GM19035 (cell line): ENCODE measurements around the gene ADRA2C.

Experiments
- ATAC-seq: cut with Tn5 transposase; IDR thresholded peaks from one replicate; pipeline ENCODE4 v1.9.1; 2021; ENCODE audit not compliant: unreplicated experiment

ADRA2C gene

DNA sequence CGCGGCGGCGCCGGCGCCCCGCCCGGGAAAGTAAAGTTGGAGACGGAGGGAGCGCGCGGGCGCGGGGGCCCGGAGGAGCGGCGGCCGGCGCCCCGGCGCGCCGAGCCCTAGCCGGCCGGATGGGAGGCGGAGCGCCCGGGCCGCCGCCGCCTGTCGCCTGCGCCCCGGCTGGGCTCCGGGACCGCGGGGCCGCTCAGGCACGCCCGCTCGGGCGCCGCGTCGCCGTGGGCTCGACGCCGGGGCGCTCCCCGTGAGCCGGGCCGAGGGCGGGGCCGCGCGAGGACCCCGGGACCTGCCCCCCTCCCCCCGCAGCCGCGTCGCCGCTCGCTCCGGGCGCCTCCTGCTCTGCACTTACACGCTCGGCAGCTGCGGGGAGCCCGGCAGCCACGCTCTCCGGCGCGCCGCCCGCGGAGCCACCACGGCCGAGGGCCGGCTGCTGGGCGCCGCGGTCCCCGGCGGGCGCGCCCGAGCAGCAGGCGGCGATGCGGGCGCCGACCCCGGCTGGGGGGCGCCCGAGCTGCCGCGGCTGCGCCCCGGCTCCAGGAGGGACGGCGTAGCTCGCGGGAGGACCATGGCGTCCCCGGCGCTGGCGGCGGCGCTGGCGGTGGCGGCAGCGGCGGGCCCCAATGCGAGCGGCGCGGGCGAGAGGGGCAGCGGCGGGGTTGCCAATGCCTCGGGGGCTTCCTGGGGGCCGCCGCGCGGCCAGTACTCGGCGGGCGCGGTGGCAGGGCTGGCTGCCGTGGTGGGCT is at the start of gene ADRA2C:
ADRA2C (plus strand) TSS at position 350 of the 749 bp plus-strand sequence; CDS start at position 572, 222 bp downstream.
- no peak for ATAC-seq

DNA sequence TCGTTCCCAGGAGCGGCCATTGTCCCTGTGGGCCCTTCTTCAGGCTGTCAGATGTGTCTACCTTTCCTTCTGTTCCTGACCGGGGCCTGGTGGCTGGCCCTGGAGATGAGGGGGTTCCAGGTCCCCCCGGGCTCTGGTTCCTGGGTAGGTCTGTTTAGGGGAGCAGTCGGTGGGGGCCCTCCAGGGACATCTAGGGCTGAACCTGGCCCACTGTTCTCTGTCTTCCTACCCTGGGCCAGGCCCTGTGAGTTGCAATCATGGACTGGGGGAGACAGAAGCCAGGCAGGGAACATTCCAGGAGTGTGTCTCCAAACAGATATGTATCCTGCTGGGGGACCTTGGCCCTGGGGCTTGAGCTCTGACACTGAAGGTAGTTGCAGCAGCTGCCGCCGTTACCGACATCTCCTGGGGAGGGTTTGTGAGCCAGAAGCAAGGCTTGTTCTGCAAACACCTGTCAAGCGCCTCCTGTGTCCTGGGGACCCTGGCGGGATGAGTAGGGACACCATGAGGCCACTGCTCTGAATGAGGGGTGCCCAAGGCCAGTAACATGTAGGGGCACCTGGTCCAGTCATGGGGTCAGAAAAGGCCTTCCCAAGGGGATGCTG is 49.5 kb upstream of the ADRA2C start:
- ATAC-seq: no peak

DNA sequence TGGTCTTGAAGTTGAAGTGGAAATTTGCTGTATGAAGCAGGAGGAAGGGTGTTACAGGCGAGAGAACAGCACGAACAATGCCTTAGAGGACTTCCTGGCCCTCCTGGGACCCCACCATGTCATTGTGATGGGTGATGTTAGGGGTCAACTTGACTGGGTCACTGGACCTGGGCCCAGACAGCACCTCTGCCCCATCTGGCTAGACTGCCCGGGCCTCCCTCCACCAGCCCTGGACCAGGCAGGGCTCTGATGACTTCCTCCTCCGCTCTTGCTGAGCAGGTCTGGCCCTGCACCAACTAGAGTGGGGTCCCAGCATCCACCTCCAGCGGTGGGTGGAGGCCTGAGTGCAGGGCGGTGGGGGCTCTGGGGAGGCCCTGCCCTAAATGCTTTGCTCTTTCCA is 48.9 kb upstream of the ADRA2C start:
- ATAC-seq: no peak

DNA sequence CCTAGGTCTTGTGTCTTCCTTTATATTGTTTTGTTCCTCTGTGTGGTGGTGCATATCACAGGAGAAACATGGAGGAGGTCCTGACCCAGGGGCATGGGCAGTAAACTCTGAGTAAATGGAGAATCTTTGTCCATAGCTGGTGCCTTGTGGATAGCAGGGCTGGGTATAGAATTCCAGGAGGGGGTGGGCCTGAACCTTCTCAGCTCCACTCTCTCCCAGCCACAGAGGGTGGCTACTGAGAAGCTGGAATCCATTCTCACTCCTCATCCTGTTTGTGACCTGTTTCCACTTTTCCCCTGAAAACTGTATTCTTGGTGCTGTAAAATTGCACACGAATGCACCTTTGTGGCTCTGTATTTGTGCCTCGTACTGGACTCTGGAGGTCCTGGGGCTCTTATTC is 47.7 kb upstream of the ADRA2C start:
- ATAC-seq: no peak

DNA sequence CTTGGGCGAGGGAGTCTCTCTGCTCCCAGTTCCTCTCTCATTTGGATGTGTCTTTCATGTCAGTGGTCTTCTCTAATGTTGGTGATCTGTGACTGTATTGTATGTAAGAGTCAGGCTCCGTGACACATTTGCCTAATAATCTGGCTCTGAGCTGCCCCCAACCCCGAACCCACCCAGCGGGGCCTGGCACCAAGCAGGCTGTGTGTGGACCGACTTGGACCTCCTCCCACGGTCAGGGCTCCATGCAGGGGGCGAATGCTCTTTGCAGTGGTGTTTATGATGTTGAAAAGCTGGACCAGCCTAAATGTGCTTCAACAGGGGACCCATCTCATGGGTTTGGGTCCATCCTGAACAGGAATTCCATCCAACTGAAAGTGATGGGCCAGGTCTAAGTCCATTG is 47.0 kb upstream of the ADRA2C start:
- ATAC-seq: no peak

DNA sequence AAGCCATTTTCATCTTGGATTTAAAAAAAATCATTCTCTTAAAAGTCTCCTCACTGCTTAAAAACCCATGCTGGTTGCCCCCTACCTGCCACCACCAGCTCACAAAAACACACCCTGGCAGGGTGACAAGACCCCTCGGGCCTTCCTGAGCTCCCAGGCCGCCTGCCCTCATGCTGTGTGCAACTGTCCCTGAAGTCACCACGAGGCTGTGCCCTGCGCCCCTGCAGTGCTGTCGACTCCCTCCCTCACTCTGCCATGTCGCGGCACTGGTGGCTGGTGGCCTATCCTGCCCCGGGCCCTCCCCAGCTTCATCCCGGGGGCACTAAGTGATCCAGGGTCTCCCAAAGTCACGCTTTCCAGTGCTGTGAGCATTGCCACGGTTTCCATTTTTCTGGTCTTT is 46.3 kb upstream of the ADRA2C start:
- ATAC-seq: no peak

DNA sequence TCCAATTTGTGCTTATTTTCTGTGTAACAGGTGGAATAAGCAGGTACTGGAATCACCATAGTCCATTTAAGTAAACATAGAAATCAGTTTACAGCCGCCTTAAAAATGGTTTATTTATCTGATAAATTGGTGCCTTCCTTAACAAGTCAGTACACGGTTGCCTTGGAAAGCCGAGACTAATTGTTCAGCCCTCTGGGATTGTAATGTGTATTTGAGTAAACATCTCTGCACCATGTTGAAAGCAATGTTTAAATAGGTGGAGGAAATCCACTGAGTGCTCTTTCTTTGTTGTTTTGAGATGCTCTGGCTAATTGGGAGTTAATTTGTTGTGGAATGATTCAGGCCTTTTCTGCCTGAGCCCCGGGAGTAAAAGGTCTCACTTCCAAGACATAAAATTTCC is 45.7 kb upstream of the ADRA2C start:
- ATAC-seq: no peak

DNA sequence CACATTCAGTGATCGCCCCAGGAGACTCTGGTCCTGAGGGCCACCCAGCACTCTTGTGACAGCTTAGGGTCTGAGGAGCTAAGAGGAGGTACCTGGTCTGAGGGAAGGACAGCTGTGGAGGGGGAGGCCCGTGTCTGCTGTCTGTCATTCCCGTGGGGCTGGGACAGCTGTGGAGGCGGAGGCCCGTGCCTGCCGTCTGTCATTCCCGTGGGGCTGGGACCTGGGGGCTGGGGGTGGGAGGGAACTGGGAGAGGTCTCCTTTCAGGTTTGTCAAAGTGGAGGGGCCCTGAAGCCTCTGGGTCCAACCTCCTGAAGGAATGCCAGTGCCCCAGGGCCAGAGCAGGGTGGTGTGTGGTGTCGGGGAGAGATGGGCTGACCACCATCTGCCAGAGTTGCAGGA is 45.0 kb upstream of the ADRA2C start:
- no peak for ATAC-seq

DNA sequence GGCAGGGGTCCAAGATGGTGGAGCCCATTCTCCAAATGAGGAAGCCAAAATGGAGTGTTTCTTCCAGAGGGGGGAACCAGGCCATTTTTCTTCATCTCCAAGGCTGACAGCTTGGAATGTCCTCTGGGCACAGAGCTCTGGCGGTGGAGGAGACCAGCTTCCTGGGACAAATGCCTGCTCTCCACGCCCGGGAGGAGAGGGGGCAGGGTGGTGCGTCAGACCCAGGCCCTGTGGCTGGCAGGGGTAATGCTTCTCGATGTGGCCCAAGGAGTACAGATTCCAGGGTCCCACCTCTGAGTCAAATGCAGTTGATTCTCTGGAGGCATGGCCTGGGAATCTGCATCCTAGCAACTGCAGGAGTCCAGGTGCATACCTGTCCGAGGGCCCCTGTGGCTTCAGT is 44.6 kb upstream of the ADRA2C start:
- no peak for ATAC-seq

DNA sequence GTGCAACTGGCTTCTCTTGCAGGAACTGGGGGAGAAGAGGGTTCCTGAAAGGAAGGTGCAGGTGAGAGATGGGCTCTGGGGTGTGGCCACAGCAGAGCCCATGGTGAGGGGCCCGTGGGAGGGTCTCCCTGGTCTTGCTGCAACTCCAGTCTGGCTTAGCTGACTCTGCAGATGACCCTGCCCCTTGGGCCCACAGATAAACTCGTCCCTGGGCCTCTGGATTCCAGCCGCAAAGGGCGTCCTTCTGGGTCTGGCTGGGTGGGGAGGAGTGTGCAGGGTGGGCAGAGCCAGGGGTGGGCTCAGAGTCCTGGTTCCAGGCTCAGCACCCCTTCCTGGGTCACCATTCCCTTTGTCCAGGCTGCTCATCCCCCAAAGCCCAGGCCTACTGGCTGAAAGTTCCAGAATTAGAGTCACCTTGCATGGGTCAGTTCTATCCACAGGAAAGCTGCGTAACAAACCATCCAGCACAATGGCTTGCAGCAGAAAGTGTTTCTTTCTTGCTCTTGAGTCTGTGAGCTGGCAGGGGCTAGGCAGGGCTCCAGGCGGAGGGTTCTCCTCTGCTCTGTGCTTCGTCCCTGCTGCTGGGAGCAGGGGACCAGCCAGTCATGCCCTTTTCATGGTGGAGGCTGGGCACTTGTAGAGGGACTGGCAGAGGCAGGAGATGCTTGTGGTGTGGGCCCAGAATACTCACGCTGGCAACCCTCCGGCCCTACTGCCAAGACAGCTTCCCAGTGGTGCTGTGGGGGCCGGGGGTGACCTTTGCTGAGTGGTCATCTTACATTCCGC is 43.5 kb upstream of the ADRA2C start:
- no peak for ATAC-seq

DNA sequence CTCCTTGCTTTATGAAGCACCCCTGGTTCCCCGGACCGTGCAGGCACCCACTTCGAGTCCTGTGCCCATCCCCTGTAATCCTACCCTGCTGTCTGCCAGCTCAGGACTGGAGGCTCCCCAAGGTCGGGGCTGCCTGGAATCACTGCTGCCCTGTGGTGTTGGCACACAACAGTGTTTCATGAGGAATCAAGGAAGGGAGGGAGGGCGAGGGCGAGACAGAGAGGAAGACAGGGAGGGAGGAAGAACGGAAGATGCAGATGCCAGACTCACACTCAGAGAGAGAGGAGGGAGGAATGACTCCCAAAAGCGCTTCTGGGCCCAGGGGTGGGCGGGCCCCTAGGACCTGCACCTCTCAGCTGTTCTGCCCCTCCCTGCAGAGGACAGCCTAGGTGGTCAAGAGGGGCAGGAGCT is 42.9 kb upstream of the ADRA2C start:
- ATAC-seq: no peak

DNA sequence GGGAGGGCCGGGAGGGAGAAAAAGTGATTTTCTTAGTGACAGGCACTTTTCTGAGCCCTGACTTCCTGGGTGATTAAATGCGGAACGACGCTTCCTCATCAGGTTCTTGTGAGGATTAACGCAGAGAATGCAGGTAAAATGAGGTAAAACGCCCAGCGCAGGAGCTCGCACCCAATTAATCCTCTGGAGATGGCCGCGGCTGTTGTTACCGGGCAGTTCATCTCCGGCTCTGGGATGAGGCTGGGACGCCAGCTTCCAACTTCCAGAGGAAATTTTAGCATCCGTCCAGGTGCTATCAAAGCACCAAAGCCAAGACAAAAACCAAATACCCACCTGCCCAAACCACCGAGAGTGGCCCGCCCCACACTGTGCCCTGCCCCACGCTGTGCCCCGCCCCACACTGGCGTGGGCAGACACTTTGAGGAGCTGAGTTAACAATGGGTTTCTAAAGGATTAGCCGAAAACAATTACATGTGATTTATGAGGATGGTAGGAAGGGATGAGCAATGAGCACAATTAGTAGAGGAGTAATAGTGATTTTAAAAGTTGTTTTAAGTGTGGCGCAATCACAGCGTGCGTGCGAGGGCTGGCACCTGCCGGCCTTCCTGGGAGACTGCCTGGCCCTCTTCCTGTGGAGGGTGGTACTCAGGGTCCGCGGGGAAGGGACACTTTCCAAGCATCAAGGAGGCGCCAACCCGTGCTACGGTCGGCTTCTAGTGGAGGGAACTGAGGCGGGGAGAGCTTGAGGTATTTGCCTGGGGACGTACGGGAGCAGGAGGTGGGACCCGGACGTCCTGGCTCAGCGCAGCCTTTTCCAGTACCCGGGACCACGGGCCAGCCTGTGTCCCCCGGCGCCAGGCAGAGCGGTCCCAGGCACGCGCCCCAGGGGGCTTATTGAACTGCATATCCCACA is 41.6 kb upstream of the ADRA2C start:
- ATAC-seq: no peak

DNA sequence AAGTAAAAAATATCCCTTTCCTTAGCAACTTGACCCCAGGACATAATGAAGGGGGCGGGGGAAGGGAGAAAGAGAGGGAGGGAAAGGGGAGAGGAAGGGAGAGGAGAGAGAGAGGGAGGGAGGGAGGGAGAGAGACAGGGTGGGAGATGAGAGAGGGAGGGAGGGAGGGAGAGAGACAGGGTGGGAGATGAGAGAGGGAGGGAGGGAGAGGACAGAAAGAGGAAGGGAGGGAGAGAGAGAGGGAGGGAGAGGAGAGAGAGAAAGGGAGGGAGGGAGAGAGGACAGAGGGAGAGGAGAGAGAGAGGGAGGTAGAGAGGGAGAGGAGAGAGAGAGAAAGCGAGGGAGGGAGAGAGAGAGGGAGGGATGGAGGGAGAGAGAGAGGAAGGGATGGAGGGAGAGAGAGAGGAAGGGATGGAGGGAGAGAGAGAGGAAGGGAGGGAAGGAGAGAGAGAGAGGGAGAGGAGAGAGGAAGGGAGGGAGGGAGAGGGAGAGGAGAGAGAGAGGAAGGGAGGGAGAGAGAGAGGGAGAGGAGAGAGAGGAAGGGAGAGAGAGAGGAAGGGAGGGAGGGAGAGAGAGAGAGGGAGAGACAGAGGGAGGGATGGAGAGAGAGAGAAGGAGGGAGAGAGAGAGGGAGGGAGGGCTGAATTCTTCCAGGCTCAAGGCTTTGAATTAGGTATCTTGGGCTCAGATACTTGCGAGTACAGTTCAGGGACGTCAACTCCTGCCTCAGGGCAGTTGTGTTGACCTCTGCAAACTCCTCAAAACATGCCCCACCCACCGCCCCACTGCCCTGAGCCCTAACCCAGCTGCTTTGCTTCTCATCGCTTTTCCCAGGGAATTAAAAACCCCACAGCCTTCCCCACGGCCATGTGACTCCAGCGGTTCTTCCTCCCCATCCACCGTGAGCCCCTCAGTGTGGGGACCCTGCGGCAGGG is 40.0 kb upstream of the ADRA2C start:
- no peak for ATAC-seq

DNA sequence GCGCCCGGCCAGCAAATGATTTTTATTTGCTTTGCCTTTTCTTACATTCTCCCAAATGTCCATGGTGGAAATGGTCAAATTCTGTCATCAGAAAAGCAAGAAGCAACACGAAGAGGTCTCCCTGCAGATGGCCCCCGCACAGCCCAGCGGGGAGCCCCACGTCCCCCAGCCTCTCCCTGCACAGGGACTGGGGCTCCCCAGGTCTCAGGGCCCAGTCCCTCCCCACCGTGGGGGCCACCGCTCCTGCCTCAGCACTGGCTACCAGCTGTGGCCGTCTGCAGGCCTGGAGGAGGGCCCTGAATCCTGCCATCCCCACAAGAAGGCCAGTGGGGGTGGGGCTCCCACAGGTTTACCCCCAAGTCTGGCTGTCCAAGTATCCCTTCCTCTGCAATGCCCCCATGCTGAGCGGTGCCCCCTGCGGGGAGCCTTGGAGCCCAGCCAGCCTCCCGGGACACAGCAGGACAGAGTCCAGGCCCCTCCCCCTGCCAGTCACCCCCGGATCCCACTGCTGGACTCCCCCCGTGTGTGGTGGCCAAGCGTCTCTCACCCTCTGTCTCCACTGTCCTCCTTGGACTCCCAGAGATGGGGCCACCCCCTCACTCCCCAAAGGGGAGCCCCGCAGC is 38.2 kb upstream of the ADRA2C start:
- no peak for ATAC-seq

DNA sequence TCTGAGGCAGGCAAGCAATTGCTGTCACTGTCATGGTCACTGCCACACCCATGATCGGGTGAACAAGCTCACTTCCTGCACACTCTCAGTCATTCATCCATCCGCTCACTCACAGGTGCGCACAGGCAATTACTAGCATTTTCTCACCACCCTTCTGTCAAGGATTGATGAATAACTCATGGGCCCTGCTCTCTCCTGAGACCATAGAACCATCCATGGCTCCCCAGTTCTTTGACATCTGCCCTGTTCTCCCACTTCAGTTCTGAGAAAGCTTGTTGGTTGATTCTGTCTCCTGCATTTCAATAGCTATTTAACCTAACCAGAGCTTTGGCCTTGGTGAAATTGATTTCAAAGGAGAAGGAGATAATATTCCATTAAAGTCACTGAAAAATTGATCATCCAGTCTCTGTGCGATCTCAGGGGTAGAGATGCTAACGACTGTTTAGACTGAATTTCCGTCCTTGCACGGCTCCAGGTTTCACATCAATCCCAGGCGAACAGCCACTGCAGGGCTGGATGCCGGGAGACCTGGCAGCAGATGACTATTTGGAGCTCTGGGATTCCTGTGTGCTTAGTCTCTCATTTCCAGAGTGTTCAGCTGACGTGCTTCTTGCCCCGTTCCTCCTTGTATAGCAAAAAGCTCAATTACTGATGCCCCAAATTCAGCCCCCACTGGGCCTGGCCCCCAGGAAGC is 36.9 kb upstream of the ADRA2C start:
- ATAC-seq: no peak

DNA sequence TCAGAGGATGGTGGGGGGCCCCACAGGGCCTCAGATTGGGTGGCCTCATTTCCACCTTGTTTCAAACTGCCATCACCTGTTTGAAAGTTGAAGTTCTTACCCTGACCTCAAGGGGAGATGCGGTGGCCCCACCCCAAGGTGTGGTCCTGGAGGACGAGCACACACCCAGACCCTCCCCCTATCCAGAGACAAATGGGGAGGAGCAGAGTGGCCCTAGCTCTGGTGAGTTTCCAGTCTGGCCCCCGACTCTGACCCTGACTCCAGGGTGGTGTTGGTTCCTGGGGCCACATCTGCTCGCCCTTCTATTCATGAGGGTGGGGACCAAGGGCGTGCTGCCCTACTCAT is 36.3 kb upstream of the ADRA2C start:
- ATAC-seq: no peak

DNA sequence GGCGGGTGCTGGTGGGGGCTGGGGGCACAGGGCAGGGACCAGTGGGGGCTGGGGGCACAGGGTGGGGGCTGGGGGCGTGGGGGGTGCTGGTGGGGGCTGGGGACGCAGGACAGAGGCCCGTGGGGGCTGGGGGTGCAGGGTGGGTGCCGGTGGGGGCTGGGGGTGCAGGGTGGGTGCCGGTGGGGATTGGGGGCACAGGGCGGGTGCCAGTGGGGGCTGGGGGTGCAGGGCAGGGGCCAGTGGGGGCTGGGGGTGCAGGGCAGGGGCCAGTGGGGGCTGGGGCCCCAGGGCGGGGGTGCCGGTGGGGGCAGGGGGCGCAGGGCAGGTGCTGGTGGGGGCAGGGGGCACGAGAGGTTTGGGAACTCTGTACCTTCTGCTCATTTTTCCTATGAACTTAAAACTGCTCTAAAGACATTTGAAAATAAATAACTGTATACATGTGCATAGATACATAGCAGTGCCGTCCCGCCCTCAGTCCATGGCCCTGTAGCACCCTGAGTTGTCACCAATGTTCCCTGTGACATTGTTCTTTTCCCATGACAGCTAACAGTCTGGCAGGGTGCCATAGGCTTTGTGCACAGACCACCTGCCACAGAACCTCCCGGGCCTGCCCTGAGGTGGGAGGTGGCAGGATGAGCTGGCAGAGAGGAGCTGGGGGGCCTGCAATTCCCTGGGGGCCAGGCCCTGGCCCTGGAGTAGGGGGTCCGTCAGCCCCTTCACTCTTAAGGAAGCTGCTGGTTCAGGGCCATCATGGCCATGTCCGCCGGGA is 35.6 kb upstream of the ADRA2C start:
- no peak for ATAC-seq
